Adrenal gland (tissue), 5 donors: ENCODE measurements around the gene C8A.

Experiments
- POLR2A ChIP-seq, 2 donors: fragments of 450-650 bp; IDR thresholded peaks; one replicate each; pipeline ENCODE4 v1.6.1; 2017; ENCODE audit warnings: antibody characterized with exemption in 2 of 2, mild to moderate bottlenecking in 2 of 2, moderate library complexity in 1 of 2
- TF ChIP-seq, protein P1 (sequence below), 6 experiments: fragments of 450-650 bp in 4 of 6; fragments of 200-600 bp in 2 of 6; sonication (generic) in 1 of 6; IDR thresholded peaks; 1 replicate in 5 of 6; 2 replicates in 1 of 6; pipeline versions ENCODE4 v1.5.1 to v1.8.0; 2016 to 2021; ENCODE audit warnings: antibody characterized with exemption in 6 of 6, mild to moderate bottlenecking in 2 of 6, moderate library complexity in 1 of 6
- donor health status: DM: no; HTN: no; CAD: no.

DNA sequence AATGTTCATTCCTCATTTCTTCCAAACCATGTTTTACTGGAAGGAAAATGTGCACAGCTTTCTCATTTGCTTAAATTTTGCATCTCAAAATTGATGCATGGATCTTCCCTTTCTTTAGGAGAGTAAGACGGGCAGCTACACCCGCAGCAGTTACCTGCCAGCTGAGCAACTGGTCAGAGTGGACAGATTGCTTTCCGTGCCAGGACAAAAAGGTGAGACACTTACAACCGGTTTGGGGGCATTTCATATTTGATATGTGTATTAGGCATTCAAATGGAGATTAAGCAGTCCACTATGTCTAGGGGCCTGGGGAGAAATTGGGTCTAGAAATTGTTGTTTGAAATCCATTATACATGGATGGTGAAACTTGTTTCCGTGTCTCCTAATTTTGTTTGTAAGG, 12.9 kb downstream of the C8A start:
- no peak for TF ChIP-seq POLR2A (IDR thresholded peaks at IDR 0.05)
- TF ChIP-seq, protein P1, sequence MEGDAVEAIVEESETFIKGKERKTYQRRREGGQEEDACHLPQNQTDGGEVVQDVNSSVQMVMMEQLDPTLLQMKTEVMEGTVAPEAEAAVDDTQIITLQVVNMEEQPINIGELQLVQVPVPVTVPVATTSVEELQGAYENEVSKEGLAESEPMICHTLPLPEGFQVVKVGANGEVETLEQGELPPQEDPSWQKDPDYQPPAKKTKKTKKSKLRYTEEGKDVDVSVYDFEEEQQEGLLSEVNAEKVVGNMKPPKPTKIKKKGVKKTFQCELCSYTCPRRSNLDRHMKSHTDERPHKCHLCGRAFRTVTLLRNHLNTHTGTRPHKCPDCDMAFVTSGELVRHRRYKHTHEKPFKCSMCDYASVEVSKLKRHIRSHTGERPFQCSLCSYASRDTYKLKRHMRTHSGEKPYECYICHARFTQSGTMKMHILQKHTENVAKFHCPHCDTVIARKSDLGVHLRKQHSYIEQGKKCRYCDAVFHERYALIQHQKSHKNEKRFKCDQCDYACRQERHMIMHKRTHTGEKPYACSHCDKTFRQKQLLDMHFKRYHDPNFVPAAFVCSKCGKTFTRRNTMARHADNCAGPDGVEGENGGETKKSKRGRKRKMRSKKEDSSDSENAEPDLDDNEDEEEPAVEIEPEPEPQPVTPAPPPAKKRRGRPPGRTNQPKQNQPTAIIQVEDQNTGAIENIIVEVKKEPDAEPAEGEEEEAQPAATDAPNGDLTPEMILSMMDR (IDR thresholded peaks at IDR 0.05): no peak
